Osteoblast (primary cell): Measurements from ENCODE around the gene NRSN2. TPM values are rescaled to one million over a fixed set of nuclear protein-coding genes. Genes with fewer than 3 reads are reported as not detected.

Source experiments
- DNase-seq: peaks from one replicate; pipeline ENCODE4 v3.0.0; 2011; ENCODE audit warnings: low spot score, mixed read lengths; ENCODE audit not compliant: insufficient read length; ENCODE audit errors: missing footprints
- H2AFZ ChIP-seq: 2 replicates; pipeline ENCODE4 v1.6.0; 2011; ENCODE audit warnings: mild to moderate bottlenecking, low read length
- H3K27ac ChIP-seq: 2 replicates; pipeline ENCODE4 v1.5.1; 2011; ENCODE audit warnings: mild to moderate bottlenecking, low read depth, low read length, moderate library complexity
- H3K27me3 ChIP-seq: 2 replicates; pipeline ENCODE4 v1.6.0; 2012; ENCODE audit warnings: mild to moderate bottlenecking, control low read depth, inconsistent platforms, low read length, moderate library complexity; ENCODE audit not compliant: insufficient read depth
- H3K36me3 ChIP-seq: 2 replicates; pipeline ENCODE4 v1.5.1; 2011; ENCODE audit warnings: mild to moderate bottlenecking, low read length, control low read depth, moderate library complexity; ENCODE audit not compliant: insufficient read depth
- H3K4me1 ChIP-seq: 2 replicates; pipeline ENCODE4 v1.5.1; 2011; ENCODE audit warnings: mild to moderate bottlenecking, low read length, control low read depth, moderate library complexity; ENCODE audit not compliant: insufficient read depth
- H3K4me2 ChIP-seq: 2 replicates; pipeline ENCODE4 v1.6.0; 2011; ENCODE audit warnings: mild to moderate bottlenecking, low read length; ENCODE audit not compliant: insufficient read depth
- H3K4me3 ChIP-seq: fragments of 200-600 bp; sonication (generic); 3 replicates; pipeline ENCODE4 v1.5.1; 2012; ENCODE audit warnings: mild to moderate bottlenecking, low read length, inconsistent platforms; ENCODE audit not compliant: insufficient read depth
- H3K79me2 ChIP-seq: 2 replicates; pipeline ENCODE4 v1.6.0; 2012; ENCODE audit warnings: mild to moderate bottlenecking, low read length, control low read depth, inconsistent platforms; ENCODE audit not compliant: insufficient read depth
- H3K9me3 ChIP-seq: 2 replicates; pipeline ENCODE4 v1.5.1; 2011; ENCODE audit warnings: low read depth, low read length, control low read depth
- H4K20me1 ChIP-seq: 2 replicates; pipeline ENCODE4 v1.6.0; 2012; ENCODE audit warnings: mild to moderate bottlenecking, low read length, control low read depth; ENCODE audit not compliant: insufficient read depth
- CTCF ChIP-seq: IDR thresholded peaks from 2 replicates; pipeline ENCODE4 v1.5.1; 2011; ENCODE audit warnings: mild to moderate bottlenecking, low read depth, low read length, moderate library complexity; ENCODE audit errors: extremely low read depth
- total RNA-seq: library from RNA; depleted of rRNA; stranded (reverse); fragments of >200 nt; gene quantifications from 2 replicates; pipeline ENCODE4 v1.2.3, GENCODE V29; 2012

Gene NRSN2
- total RNA-seq, 1 donor: 49.6 TPM

GRCh38 chr20:313948-314347 lies 33.0 kb upstream of the NRSN2 start:
- no peak for TF ChIP-seq CTCF
- peak; percentile 65 for DNase-seq
- H3K27me3 ChIP-seq: no peaks in the 10 kb centered on the region
- no peaks in the 10 kb centered on the region for H3K79me2 ChIP-seq
- peaks cover 18% of the 10 kb centered on the region for H3K4me1 ChIP-seq
- no peaks in the 10 kb centered on the region for H3K36me3 ChIP-seq
- H3K4me2 ChIP-seq: no peak overlapping the region
- no peak overlapping the region for H2AFZ ChIP-seq
- no peak overlapping the region for H3K4me3 ChIP-seq
- H3K9me3 ChIP-seq: no peaks in the 10 kb centered on the region
- no peak overlapping the region for H3K27ac ChIP-seq
- no peaks in the 10 kb centered on the region for H4K20me1 ChIP-seq

GRCh38 chr20:316316-317068 lies 30.4 kb upstream of the NRSN2 start:
- Histone ChIP-seq H4K20me1 (no peaks in the 10 kb centered on the region), H3K4me3 (no peak overlapping the region), H3K27ac (no peak overlapping the region), H3K4me2 (no peak overlapping the region), H2AFZ (no peak overlapping the region), H3K9me3 (no peaks in the 10 kb centered on the region), H3K36me3 (no peaks in the 10 kb centered on the region), H3K27me3 (no peaks in the 10 kb centered on the region), H3K4me1 (peaks cover 6% of the 10 kb centered on the region), H3K79me2 (no peaks in the 10 kb centered on the region)
- DNase-seq: no peak
- TF ChIP-seq CTCF: no peak

- peak overlapping the region; percentile 100 for H3K4me2 ChIP-seq
- peak; percentile 27 for TF ChIP-seq CTCF
- H3K9me3 ChIP-seq: no peaks in the 10 kb centered on the region
- peaks cover 13% of the 10 kb centered on the region for H3K79me2 ChIP-seq
- H3K36me3 ChIP-seq: no peaks in the 10 kb centered on the region
- peak overlapping the region; percentile 86 for H3K4me3 ChIP-seq
- no peaks in the 10 kb centered on the region for H3K27me3 ChIP-seq
- peak; percentile 99 for DNase-seq
- peak overlapping the region; percentile 79 for H2AFZ ChIP-seq
- peaks cover 25% of the 10 kb centered on the region for H3K4me1 ChIP-seq
- peaks cover 13% of the 10 kb centered on the region for H4K20me1 ChIP-seq
- H3K27ac ChIP-seq: peak overlapping the region; percentile 82
Observed at GRCh38 chr20:324177-325044, 22.5 kb upstream of the NRSN2 start.
